NCI-H1930 (cell line): Measurements from ENCODE around the gene TNFAIP3.

Source experiments
- DNase-seq, 2 experiments: peaks; one replicate each; lab custom pipeline; 2025; lab: John Stamatoyannopoulos, UW

Gene TNFAIP3

DNA sequence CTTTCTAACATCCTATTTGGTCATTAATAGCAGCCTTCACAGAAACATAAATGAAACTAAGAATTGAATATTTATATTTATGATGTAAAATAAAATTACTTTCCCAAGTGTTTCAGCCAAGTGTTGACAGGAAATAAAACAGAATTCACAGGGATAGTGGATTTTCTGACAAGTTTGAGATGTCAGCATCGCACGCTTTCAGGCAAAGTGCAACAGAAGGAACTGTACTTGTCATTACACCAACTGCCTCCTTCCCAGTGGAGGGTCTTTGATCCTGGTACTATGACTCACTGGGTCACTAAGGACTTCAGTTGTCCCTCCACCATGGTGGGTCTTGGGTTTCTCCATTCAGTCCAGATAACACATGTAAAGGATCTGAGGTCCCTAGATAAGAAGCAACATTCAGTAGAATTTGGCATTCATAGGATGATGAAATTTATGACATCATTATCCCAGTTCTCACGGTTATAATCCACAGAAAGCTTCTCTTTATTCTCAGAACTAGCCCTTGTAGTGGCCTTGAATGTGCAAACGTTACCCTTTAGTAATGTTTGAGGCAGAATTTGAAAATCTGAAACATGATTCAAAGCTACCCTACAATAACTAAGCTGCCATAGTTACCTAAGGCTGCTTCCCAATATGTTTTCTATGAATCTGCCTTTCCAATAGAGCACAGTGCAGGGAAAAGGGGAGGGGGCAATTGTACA lies 3.8 kb upstream of the TNFAIP3 start:
- DNase-seq = no peak

DNA sequence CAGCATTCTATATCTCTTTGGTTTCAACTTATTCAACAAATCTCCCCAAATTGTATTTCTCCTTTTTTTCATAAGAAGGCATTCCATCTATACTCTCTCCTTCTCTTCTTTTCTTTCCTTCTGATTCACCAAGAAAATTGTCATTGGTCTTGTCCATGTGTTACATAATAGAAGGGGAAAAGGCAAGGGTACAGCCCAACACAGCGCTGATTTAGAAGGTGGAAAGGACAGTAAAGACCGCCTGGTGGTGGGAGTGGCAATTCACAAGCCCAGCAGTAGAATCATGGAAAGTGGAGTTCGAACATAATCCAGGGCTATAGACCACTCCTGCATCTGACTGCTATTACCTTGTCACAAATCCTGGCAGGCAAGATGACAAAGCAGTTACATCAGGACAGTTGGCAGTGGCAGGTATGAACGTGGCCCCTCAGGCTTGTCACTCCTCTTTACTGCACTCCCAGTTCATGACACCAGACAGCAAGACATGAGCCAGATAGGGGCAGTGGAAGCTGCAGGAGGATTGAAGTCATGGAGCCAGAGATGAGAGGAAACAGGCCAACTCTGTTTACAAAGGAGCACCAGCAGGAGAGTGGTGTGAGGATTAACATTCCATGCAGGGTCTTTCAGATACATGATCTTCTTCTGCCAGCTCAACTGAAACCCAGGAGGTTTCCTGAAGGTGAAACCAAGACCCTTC lies 2.1 kb upstream of the TNFAIP3 start:
- DNase-seq = no peak

DNA sequence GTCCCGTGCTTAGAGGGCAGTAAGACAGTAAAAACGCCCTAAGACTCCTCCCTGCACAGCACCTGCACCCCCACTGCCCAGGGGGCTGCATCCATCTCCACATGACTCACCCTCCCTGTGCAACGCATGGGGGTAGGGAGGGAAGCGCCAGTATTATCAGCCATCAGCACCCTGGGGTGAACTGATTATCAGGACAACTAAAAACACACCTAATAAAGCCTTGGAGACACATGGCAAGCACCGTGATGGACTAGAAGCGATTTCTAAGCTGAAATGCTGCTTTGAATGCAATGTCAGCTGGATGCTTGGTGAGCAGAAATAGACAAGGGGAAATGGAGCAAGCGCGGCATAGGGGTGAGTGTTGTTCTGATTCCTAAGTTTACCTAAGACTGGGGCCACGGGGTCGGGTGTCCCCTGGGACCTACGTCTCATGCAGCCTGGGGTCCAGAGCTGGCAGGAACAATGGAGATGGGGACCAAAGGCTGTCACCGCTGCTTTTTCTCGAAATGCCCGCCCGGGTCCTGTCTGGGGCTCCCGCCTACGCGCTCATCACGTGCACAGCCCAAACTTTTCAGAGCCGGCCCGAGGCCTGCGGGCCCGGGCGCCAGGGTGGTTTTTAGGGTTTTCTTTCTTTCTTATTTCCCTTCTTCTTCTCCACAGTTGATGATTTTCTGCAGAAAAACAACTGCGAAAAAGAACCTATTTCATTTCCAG lies 702 bp upstream of the TNFAIP3 start:
- DNase-seq = peak in 1 of 2 experiments; percentile 22

DNA sequence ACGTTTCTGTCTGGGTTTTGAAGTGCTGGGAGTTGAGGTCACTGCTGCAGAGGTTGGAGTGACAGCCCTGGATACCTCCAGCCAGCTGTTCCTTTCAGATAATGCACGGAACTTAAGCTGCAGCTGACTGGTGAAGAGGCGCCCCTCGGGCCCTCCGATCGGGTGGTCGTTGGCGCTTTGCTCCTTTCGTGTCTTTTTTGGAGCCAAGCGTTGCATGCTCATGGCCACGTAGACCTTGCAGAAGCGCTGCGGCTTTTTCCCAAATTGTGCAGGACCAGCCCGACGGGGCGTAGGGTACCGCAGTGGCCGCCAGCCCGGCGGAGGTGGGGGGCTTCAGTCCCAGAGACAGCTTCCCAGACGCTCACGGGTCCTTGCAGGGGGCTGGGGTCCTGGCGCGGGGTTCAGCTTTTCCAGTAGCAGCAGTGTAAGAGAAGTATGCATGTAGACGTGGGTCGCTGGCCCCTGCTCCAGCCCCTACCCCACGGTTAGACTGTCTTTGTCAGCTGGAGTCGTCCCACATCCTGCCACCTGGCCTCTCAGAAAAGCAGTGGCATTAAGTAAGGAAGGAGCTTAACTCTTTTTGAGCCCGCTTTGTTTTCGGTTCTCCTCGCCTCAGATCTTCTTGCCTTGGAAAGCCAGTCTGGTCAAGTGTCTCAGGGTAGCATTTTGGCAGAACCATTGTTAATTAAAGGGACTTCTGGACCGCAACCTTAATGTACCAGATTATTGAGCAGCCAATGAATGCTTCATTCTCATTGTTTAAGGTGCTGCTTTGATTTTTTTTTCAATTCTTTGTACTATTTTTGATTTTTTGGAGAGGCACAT lies 838 bp downstream of the TNFAIP3 start:
- no peak for DNase-seq

DNA sequence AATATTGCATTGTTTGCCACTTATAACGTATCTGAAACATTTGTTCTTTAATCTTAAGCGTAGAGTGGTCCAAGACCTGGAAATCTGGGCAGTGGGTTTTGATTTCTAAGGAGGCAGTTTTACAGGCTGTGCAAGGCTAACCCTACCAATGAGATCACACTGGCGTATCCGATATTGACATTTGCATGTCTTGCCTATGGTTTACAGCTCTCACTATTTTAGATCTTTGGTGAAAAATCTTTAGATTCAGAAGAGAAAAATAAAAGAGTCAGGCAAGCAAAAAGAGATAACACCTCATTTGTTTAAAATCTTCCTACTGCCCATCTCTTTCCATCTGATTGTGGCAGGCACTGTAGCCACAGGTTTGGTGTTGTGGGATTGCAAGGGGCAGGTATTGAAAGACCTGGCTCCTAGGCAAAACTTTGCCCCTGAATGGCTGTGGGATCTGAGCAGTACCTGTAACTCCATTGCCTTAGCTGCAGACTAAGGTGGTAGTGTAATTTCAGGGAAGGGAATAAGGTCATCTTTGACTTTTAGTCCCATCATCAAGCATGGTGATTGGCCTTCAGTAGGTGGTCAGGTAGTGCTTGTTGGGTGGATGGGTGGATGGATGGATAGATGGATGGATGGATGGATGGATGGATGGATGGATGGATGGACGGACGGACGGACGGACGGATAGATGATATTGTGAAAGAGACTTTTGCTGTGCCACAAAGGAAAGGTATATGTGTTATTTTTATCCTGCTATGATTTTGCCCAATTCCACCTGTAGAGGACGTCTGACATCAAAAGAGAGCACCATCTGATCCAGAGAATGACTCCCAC lies 1.9 kb downstream of the TNFAIP3 start:
- no peak for DNase-seq

DNA sequence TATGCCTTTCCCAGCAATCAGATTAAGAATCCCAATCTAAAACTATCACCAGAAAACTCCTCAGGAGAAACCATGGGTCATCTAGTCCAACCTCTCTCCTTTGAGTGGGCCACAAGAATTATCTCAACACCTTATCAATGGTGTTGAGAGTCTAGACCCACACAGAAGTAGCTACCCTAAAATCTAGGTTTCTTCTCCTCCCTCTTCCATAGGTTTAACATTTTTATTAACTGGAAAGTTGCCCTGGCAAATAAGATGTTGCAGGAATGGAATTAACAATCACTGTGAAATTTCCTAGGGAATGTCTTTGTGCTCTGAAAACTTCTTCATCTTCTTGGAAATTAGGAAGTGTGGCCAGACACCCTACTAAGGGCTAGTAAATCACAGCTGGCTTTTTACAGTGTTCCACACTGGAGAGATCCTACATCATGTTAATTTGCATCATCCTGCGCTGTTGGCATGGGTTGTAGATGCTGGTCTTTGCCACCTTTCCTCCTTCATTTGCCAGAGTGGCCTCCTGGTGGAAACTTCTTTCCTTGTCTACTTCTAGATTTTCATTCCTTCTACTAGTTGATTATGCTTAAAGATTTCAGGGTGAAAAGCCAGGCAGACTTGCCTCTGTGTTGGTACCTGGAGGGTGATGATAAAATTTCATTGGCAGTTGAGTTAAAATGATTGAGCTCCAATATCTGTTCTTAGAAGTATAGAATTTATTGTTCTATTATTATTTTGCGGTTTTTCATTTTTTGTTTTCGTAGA lies 2.7 kb downstream of the TNFAIP3 start:
- DNase-seq = no peak

DNA sequence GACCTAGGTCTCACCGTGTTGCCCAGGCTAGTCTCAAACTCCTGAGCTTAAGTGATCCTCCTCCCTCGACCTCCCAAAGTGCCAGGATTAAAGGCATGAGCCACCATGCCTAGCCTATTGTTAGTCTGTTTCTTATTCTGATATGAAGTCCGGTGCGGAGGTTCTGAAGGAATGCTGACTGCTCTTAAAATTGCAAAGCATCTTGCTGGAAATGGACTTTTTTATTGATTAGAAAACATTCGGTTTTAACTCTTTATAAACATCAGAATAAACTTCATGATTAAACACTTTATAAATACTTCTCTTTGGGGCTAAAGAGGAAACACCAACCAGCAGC lies 3.2 kb downstream of the TNFAIP3 start:
- DNase-seq = no peak

DNA sequence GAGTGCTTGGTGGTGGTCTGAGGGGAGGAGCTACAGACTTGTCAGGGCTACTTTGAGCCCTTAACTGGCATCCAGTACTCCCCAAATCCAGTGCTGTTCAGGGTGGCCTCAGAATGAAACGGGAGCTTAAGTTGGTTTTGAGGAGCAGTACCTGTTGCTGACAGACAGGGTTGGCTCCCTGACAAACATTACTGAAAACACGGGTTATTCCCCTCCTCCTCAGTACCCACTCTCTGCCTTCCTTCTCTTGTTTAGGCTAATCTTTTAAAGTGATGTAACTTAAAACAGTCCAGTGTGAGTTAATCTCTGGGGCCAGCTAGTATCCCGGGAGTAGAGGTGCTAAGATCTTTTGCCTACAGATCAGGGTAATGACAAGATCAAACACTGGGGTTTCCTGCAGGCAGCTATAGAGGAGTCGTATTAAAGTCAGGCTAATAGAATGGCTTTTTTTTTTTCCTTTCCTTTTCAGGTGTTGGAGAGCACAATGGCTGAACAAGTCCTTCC lies 3.7 kb downstream of the TNFAIP3 start:
- no peak for DNase-seq

DNA sequence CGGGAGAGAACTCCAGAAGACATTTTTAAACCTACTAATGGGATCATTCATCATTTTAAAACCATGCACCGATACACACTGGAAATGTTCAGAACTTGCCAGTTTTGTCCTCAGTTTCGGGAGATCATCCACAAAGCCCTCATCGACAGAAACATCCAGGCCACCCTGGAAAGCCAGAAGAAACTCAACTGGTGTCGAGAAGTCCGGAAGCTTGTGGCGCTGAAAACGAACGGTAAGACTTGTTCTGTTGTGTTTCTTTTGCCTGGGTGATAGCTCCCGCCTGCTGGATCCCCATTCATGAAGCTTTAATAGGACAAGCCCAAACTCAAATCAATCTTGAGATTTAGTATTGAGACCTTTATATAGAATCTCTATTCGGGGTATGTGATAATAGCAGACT lies 4.2 kb downstream of the TNFAIP3 start:
- no peak for DNase-seq

DNA sequence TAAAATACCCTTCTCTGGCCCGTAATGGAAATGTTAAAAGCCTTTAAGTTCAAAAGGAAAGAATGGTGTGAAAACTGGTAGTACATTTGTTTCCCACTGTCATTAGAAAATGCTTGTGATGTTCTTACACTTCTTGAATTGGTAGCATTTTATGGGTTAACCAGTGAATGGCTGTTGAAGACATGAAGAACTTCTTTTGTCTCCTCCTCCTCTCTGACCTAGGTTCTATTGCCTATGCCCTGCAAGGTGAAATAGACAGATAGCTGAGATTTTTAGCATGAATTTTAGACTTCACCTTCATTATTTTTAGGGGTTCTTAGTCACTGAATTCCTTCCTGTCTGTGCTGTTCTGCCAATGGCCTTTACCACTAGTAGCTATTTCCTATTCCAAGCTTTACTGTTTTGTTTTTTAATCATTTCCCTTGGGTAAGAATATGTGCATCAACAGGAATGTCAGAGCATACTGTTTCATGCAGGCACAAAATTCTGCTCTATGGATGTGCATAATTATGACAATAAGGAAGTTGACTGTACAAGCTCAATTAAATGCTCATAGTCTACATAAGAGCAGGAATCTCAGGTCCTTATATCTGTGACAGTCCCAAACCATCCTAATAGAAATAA lies 4.9 kb downstream of the TNFAIP3 start:
- no peak for DNase-seq

DNA sequence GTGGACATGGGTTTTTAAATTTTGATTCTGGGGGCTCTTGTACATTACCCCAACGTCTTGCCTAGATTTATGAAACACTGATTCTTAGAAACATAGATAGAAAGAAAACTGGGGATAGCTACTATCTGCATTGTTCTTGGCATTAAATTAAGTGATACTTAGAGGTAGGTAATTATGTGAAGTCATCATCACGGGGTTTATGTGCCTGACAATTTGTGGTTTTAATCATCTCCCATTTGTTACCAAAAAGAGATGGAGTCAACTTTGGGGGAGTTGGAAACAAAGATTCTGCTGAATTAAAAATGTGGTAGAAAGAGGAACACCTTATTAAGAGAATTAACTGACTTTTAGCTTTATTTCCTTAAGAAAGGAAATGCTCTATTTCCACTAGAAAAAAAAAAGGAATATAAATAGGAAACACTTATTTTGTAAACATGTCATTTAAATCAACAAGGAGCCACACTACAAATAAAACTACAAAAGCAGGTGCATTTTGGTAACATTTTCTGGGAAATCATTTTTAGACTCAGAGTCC lies 5.6 kb downstream of the TNFAIP3 start:
- DNase-seq = no peak

DNA sequence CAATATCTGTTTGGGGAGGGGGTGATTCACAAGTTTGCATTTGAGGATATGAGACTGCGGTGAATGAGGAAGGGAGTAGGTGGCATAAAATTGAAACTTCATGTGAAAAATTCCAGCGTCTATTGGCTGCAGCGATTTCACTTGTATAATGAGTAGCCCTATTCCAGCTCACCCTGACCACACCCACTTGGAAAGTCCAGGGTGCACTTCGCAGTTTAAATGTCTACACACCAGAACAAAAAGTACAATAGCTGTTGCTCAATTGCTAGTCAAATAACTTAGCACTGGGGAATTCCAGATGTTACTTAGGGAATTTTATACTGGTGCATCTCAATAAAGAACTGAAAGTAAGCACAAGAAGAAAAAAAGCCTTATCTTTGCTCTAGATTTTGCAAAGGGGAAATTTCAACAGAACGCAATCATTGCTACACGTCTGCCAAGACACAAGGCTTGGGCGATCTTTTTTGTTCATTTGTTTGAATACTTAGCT lies 6.3 kb downstream of the TNFAIP3 start:
- DNase-seq = no peak

DNA sequence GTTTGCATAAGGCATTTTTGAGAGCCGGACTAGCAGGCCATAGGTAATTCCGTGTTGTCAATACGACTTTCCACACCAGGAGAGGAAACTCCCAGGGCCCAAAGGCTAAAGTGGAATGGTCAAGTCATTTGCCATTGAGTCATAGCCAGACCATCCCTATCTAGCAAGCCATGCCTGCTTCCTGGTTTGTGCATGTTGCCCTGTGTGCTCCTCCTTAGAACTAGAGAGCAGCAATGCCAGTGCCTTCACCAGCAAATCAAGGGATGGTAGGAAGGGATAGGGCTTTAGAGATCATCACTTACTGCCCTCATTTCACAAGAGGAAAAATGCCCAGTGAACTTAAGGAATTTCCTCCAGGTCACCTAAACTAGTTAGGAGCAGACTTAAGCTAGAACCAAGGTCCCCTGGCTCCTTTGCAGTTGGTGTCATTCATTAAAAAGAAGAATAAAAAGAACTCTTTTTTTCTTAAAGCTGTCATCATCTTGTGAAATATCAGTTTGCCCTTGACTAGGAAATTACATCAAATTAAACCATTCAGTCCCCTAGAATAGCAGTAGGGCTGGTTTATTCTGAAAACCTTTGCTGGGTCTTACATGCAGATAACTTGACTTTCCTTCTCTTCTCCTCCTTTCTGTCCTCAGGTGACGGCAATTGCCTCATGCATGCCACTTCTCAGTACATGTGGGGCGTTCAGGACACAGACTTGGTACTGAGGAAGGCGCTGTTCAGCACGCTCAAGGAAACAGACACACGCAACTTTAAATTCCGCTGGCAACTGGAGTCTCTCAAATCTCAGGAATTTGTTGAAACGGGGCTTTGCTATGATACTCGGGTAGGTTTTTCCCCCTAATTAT lies 7.4 kb downstream of the TNFAIP3 start:
- no peak for DNase-seq

DNA sequence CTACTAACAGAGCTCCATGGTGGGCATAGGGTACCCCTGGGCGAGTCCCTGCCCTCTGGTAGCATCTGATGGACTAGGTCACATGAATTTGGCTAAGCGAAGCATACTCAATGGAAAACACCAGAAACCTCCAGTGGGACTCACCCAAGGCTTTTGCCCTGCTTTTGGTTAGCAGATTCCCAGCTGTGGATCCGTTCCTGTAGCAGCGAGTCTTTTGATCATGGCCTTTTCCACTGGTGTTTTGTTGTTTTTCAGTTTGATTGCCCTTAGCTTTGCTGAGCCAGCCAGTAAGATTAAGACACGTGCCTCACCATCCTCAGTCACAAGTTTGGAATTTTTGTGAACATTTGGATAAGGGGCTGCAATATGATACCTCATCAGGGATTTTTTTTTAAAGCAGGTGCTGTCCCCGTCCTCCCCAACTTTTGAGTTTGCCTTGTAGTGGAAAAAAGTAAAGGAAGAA lies 8.0 kb downstream of the TNFAIP3 start:
- DNase-seq = no peak

DNA sequence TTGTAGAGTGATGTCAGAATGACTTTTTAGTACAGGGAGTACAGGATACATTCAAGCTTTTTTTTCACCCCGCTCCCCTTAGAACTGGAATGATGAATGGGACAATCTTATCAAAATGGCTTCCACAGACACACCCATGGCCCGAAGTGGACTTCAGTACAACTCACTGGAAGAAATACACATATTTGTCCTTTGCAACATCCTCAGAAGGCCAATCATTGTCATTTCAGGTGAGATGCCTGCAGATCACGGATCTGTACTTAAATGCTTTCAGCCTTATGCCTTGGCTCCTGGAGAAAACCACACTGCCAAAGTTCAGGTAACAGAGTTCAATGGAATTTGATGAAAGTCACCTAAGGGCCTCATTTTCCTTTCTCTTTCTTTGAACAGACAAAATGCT lies 8.5 kb downstream of the TNFAIP3 start:
- no peak for DNase-seq

DNA sequence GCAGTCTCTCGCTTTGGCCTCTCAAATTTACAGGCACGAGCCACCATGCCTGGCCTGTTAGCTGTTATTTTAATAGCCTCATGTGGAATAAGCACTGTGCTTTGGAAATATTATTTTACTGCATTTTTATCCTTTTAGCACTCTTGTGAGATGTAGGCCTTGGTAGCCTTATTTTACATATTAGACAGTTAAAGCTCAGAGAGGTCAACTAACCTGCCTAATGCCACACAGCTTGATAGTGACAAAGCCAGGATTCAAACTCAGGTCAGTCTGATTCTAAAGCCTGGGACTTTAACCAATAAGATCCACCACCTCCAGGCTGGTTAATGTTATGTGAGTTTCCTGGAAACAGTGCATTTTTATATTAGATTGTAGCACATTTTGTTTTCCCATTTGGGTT lies 9.5 kb downstream of the TNFAIP3 start:
- DNase-seq = no peak

DNA sequence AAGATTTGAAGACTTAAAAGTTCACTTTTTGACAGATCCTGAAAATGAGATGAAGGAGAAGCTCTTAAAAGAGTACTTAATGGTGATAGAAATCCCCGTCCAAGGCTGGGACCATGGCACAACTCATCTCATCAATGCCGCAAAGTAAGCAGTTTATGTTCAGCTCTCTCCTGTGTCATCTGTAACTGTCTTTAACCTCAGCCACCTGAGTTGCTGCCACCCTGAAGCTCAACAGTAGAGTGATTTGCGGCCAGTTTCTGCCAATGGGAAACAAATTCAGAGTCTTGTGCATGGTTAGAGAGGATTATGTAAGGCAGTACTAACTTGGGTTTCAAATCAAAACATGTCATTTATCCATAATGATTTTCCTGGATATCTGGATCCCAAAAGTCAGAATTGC lies 10.1 kb downstream of the TNFAIP3 start:
- DNase-seq = no peak

DNA sequence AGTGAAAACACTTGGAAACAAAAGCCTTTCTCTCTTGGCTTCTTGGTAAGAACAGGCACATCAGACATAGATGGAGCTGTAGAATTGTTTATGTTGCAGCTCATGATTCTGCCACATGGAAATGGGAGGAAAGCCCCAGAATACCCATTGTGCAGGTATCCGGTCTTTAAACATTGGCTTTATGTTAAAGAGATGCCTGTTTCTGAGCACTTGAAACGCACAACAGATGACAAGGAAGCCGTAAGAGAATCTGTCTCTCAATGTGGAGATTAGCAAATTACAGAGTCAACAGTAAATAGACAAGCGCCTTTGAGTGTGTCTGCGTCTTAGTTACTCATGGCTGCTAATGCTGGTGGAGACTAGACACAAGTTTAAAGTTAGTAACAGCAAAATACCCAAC lies 10.5 kb downstream of the TNFAIP3 start:
- DNase-seq = no peak

DNA sequence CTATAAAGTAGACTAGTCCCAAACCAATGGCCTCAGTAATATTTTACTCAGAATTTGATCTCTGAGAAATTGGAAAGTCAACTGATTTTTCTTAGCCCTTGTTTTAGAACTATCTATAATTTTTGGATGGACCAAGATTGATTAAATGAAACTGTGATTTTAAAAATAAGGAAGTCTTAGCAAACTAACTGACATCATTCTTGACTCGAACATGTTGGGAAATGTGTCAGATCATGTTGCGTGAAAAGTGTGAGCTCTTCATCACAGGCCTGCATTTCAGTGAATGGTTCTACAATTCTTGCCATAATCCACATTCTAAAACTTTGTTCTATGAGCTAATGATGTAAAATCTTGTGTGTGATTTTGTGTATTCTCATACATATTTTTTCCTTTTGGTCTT lies 11.0 kb downstream of the TNFAIP3 start:
- no peak for DNase-seq
